ENCODE measurements around the gene LMO2.
"Not testable (repeated sequence)": the region's sequence is repeated elsewhere in the genome, so short reads cannot be mapped to it uniquely, and the experiment has no call there.

Gene LMO2

DNA sequence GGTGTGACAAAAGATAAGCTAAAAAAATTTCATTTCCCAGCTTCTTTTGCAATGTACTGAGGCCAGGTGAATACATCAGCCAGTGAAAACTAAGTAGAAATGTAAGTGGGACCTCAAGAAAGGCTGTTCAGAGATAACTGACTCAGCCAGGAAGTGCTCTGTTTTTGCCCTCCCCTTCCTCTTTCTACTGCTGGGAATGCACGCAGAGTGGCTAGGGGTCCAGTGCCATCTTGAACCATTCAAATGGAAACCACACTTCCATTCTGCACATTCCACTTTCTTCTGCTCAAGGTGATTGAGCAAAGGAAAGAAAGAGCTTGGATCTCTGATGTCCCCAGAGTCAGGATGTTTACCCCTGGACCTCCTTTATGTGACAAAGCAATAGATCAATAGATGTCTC is 27.8 kb upstream of the LMO2 start:
- Histone ChIP-seq H3K4me3 (replicated peaks; ENCODE audit: low read depth, low read length) (no peak overlapping the region), H3K27me3 (replicated peaks; ENCODE audit: control insufficient read depth, insufficient read depth, low read length) (no peaks in the 10 kb centered on the region), H3K36me3 (ENCODE audit: control insufficient read depth, insufficient read depth, low read length) (no peaks in the 10 kb centered on the region)
- no peak for TF ChIP-seq CTCF (IDR thresholded peaks at IDR 0.05; ENCODE audit: insufficient read depth, low read length, poor library complexity, severe bottlenecking)
- no peak for DNase-seq (ENCODE audit: extremely low read depth, insufficient read length)

GRCh38 chr11:33917402-33917801 is 25.5 kb upstream of the LMO2 start:
- not testable (repeated sequence) for H3K36me3 ChIP-seq (ENCODE audit: control insufficient read depth, insufficient read depth, low read length); H3K4me3 ChIP-seq (replicated peaks; ENCODE audit: low read depth, low read length); DNase-seq (ENCODE audit: extremely low read depth, insufficient read length); H3K27me3 ChIP-seq (replicated peaks; ENCODE audit: control insufficient read depth, insufficient read depth, low read length)

DNA sequence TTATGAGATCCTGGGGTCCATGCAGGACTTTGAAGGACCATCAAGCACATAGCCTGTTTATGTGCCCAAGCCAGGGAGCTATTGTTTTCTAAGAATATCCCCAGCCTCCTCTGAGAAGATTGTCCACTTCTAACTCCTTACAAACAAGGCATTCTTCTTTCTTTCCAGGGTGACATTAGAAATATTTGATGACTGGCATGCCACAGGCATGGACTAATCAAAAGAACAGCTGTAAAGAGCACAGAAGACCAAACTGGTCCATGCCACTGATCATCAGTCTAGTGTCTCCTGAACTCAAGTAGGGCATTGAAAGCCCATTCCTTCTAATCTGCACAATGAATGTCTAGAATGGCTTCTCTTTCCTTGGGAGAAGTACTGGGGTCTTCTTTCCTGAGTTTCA is 24.9 kb upstream of the LMO2 start:
- DNase-seq (ENCODE audit: extremely low read depth, insufficient read length): no peak
- Histone ChIP-seq H3K36me3 (ENCODE audit: control insufficient read depth, insufficient read depth, low read length) (no peaks in the 10 kb centered on the region), H3K4me3 (replicated peaks; ENCODE audit: low read depth, low read length) (no peak overlapping the region), H3K27me3 (replicated peaks; ENCODE audit: control insufficient read depth, insufficient read depth, low read length) (no peaks in the 10 kb centered on the region)
- TF ChIP-seq CTCF (IDR thresholded peaks at IDR 0.05; ENCODE audit: insufficient read depth, low read length, poor library complexity, severe bottlenecking): no peak

- Histone ChIP-seq H3K36me3 (ENCODE audit: control insufficient read depth, insufficient read depth, low read length) (no peaks in the 10 kb centered on the region), H3K4me3 (replicated peaks; ENCODE audit: low read depth, low read length) (no peak overlapping the region), H3K27me3 (replicated peaks; ENCODE audit: control insufficient read depth, insufficient read depth, low read length) (no peaks in the 10 kb centered on the region)
- TF ChIP-seq CTCF (IDR thresholded peaks at IDR 0.05; ENCODE audit: insufficient read depth, low read length, poor library complexity, severe bottlenecking): no peak
- DNase-seq (ENCODE audit: extremely low read depth, insufficient read length): no peak
These were observed 23.6 kb upstream of the LMO2 start for GRCh38 chr11:33915526-33915925.

GRCh38 chr11:33913991-33914390 is 22.1 kb upstream of the LMO2 start:
- DNase-seq (ENCODE audit: extremely low read depth, insufficient read length): no peak
- H3K36me3 ChIP-seq (ENCODE audit: control insufficient read depth, insufficient read depth, low read length): no peaks in the 10 kb centered on the region
- no peaks in the 10 kb centered on the region for H3K27me3 ChIP-seq (replicated peaks; ENCODE audit: control insufficient read depth, insufficient read depth, low read length)
- no peak for TF ChIP-seq CTCF (IDR thresholded peaks at IDR 0.05; ENCODE audit: insufficient read depth, low read length, poor library complexity, severe bottlenecking)
- H3K4me3 ChIP-seq (replicated peaks; ENCODE audit: low read depth, low read length): no peak overlapping the region

DNA sequence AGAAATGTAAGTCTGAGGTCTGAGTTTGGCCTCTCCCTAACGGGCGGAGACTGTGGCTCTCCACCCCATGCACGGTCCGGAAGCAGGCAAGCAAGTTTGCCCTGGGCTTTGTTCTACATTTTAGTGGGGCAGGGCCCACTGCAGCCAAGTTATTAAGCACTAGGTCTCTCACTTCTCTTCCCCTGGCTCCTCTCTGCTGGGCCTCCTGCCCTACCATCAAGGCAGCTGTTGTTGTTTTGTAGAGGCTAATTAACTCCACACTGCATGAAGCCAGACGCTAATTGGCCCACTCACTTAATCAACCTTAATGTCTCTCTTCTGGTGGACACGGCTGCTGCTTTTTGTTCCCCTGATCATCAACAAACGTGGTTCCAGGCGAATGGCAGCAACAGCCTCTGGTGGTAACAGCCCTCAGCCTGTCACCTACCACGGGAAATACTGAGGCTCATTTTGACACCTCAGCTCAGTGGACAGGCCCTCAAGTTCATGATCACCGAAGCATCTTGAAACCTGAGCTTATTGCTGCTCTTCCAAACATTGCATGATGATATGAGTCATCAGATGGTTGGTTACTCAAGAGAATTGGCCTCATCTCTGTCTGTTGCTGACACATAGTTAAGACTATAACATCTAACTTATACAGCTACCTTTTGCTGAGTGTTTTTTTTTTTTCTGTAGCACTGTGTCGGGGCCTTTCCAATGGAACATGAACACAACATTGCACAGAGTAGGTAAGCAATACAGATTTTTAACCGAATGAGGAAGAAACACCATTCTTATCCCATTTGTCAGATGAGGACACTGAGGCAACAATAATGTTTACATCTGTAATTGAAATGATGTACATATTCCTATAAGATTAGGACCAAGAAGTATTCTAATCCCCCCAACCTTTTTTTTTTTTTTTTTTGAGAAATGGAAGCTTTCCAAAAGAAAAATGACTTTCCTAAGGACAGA is 20.8 kb upstream of the LMO2 start:
- DNase-seq (ENCODE audit: extremely low read depth, insufficient read length): peak; percentile 80
- TF ChIP-seq CTCF (IDR thresholded peaks at IDR 0.05; ENCODE audit: insufficient read depth, low read length, poor library complexity, severe bottlenecking): no peak
- H3K36me3 ChIP-seq (ENCODE audit: control insufficient read depth, insufficient read depth, low read length): no peaks in the 10 kb centered on the region
- no peaks in the 10 kb centered on the region for H3K27me3 ChIP-seq (replicated peaks; ENCODE audit: control insufficient read depth, insufficient read depth, low read length)
- no peak overlapping the region for H3K4me3 ChIP-seq (replicated peaks; ENCODE audit: low read depth, low read length)

Measured in GM06990 (cell line).